GM12864 (cell line): Measurements from ENCODE around the gene RPAIN.

Experiments
- DNase-seq: peaks from one replicate; pipeline ENCODE4 v3.0.0-alpha.2; 2011; ENCODE audit warnings: low read depth
- H3K4me3 ChIP-seq: 2 replicates; pipeline ENCODE4 v1.5.1; 2011; ENCODE audit warnings: mild to moderate bottlenecking, low read depth, low read length, control low read depth
- TF ChIP-seq, protein P1 (sequence below): IDR thresholded peaks from 2 replicates; pipeline ENCODE4 v1.5.1; 2011; ENCODE audit warnings: low read depth, mild to moderate bottlenecking, moderate library complexity, low read length, control low read depth, inconsistent platforms; ENCODE audit errors: missing control alignments

Gene RPAIN

DNA sequence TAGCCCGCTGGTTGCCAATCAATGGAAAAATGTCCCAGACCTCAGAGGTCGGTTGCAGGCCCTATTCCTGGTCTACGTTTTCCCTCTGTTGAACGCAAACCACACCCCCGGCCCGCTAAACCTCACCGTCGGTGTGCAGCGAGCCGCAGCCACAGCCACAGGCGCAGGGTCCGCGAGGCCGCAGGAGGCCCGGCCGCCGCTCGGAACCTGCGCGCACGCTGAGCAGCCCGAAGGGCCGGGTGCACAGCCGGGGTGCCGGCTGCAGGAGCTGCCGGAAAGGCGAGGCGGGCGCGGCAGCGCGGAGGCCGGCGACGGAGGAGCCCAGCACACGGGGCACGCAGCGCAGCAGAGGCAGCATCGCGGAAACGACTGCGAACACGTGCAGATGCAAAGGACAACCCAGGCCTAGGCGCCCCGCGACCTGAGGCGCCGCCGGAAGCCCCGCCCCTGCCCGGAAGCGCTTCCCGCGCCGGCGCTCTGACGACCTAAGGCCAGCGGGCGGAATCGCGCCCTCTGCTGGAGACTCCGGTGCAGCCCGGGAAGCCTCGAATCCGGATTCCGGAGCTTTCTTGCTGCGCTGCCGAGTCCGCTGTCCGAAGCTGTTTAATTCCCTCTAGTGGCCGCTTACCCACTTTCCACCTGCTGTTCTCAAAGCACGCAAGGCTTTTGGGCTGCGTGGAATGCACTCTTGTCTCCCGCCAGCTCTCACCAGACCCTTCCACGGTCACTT, 18.9 kb downstream of the RPAIN start, which contains the start of gene C1QBP:
Gene C1QBP (minus strand): TSS at position 440 of the 730 bp plus-strand sequence. CDS start 82 bp downstream, at position 358.
- DNase-seq = peak; percentile 78
- TF ChIP-seq, protein P1, sequence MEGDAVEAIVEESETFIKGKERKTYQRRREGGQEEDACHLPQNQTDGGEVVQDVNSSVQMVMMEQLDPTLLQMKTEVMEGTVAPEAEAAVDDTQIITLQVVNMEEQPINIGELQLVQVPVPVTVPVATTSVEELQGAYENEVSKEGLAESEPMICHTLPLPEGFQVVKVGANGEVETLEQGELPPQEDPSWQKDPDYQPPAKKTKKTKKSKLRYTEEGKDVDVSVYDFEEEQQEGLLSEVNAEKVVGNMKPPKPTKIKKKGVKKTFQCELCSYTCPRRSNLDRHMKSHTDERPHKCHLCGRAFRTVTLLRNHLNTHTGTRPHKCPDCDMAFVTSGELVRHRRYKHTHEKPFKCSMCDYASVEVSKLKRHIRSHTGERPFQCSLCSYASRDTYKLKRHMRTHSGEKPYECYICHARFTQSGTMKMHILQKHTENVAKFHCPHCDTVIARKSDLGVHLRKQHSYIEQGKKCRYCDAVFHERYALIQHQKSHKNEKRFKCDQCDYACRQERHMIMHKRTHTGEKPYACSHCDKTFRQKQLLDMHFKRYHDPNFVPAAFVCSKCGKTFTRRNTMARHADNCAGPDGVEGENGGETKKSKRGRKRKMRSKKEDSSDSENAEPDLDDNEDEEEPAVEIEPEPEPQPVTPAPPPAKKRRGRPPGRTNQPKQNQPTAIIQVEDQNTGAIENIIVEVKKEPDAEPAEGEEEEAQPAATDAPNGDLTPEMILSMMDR = peak; percentile 97
- peak within 1 kb of the TSS; percentile 87 for H3K4me3 ChIP-seq

DNA sequence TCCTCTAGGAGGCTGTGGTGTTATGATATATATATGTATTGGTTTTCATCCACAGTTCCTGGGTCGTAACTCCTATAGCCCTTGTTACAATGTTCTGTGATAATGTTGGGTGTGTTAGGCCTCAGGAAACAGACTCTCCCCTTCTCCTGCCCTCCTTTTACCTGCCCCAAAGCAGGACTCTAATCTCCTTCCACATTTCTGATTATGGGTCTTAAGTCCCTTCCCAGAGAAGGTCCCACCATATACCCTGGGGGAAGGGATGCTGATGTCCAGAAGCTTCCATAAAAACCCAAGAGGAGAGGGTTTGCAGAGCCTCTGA, 19.4 kb downstream of the RPAIN start:
- H3K4me3 ChIP-seq = peak overlapping the region; percentile 87
- TF ChIP-seq, protein P1 = no peak
- DNase-seq = no peak

DNA sequence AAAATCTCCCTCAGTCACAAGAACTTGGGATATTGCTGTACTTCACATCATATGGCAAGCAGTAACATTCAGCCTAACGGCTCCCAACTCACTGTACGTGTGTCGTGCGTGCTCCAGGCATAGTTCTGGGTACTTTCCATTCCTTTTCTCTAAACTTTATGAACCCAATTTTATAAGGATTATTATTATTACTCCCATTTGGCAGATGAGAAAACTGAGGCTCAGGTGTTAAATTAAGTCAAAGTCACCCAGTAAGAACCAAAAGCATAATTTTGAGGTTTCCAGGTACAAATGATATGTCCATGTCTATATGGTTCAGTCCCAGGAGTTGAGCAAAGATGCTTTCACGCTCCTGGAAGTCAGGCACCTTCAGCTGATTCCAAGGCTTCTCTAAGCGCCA, 23.7 kb downstream of the RPAIN start:
- DNase-seq = no peak
- TF ChIP-seq, protein P1 = no peak
- no peak overlapping the region for H3K4me3 ChIP-seq

DNA sequence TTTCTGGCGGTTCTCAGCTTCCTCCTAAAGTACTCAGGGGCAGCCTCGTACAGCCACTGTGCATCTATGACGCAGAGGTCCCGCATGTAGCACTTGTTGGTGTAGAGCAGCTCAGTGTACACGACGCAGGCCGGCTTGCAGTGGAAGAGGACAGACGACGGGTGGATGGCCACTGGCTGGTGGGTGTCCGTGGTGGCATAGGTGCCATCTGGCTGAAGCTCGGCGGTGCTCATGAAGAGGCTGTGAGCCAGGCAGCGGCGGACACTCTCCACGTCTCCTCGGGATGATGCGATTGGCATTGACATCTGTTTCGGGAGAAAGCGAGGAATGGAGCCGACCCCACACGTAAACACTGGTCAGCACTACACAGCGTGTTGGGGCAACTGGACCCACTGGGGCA, 24.2 kb downstream of the RPAIN start:
- no peak for DNase-seq
- H3K4me3 ChIP-seq = no peak overlapping the region
- TF ChIP-seq, protein P1 = no peak

DNA sequence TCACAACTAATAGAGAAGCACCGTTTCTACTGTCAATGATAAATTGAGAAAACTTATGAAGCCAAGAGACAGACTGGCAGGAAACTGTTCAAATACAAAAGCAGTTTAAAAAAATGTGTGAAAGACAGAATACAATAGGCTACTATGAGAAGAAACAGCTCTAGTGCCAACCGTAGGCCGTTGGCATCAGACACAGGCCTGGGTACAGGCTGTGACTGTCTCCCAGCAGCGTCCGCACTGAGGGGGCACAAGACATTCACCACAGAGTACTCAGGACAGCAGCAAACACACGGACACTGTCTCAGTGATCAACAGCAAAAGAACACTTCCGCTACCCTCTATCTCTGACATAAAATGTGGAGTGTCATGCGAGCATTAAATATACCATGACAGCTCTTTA, 26.8 kb downstream of the RPAIN start:
- TF ChIP-seq, protein P1 = no peak
- no peak overlapping the region for H3K4me3 ChIP-seq
- no peak for DNase-seq

DNA sequence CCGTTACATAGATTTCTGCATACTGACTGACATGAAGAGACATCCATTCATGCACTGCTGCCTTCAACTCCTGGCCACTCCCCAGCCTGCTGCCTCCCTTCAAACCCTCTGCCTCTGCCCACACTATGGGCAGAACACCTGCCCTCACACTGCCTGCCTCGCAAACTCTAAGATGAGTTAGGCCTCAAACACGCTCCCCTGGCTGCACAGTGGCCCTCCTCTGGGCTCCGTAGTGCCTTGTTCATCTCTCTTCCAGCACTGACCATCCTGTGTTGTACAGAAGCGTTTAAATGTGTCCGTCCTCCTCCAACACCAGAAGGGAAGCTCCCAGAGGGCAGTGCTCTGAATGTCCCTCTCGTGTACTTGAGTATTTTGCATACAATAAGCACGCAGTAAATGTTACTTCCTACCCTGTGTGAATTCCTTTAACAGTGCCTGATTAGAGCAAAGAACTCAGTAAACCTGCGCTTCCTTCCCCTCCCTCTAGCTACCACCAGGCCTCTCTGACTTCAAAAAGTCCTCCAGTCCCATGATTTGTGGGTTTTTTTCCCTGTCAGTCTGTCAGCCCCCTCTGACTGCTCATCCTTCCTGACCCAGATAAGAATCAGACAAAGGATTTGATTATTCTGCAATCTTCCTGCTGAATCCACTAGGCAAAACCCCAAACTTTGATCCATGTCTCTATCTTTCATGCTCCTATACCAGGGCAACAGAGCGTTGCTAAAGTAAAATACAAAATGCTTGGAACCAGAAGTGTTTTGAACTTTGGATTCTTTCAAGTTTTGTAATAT, 44.9 kb downstream of the RPAIN start:
- no peak overlapping the region for H3K4me3 ChIP-seq
- TF ChIP-seq, protein P1 = no peak
- DNase-seq = no peak
